Activated CD8-positive, alpha-beta memory T cell treated with anti-CD3 and anti-CD28 coated beads, Interleukin-2, amount 50 U/mL, for 1 hour (primary cell): ENCODE measurements around the gene SRSF8.
"Not testable (repeated sequence)": the region's sequence is repeated elsewhere in the genome, so short reads cannot be mapped to it uniquely, and the experiment has no call there.

Source experiments
- DNase-seq: peaks from one replicate; pipeline ENCODE4 v3.0.0-alpha.2; 2020; ENCODE audit errors: extremely low read depth

The SRSF8 gene

DNA sequence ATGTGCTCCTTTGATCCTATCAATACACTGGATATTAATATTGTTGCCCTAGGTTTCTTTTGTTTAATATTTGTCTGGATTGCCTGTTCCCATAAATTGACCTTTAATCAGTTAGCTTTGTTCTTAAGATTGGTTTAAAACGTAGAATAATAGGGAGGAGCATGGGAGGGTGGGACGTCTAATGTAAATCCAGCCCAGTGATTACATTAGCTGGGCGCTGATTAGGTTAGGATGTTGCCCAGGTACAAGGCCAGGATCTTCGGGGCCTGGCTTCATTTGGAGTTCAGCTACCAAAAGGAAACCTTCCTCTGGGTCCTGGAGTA, at the start of gene SRSF8:
Gene SRSF8, plus strand, starts transcription at position 204 of the 323 bp plus-strand sequence. CDS start 308 bp downstream, outside the sequence.
- no peak for DNase-seq

- DNase-seq, result not testable (repeated sequence)
These were observed 45.3 kb upstream of the SRSF8 start for GRCh38 chr11:95021468-95021867.

- DNase-seq, result no peak
These were observed 41.8 kb upstream of the SRSF8 start, which contains the start of gene KDM4E for GRCh38 chr11:95024958-95025357. KDM4E (plus strand) TSS chr11:95025258; CDS start chr11:95025558, 300 bp downstream.

GRCh38 chr11:95025594-95025993, 41.1 kb upstream of the SRSF8 start:
- DNase-seq, result not testable (repeated sequence)

DNA sequence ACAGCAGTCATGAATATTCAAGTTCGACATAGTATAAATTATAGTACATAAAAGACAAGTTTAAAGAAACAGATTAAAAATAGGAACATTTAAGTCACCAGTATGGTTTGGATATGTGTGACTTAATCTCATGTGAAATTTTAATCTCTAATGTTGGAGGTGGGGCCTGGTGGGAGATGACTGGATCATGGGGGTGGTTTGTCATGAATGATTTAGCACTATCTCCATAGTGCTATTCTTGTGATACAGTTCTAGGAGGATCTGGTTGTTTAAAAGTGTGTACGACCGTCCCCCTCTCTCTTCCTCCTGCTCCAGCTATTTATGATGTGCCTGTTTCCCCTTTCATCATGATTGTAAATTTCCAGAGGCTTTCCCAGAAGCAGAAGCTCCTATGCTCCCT, 38.4 kb upstream of the SRSF8 start:
- no peak for DNase-seq

- no peak for DNase-seq
These were observed 33.7 kb upstream of the SRSF8 start for GRCh38 chr11:95033051-95033450.

DNA sequence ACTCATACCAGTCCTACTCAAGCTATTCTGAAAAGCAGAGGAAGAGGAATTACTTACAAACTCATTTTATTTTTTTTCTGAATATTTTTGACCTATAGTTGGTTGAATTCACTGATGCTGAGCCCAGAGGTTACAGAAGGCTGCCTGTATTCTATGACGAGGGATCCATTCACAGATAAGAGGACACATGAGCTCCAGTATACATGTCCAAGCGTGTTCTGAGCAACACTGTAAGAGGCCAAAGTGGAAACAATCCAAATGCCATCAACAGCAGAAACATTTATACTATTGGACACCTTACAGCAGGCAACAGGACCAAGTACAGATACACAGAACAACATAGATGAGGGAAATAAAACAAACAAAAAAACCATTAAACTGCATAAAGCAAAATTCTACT, 31.4 kb upstream of the SRSF8 start:
- DNase-seq, result no peak

DNA sequence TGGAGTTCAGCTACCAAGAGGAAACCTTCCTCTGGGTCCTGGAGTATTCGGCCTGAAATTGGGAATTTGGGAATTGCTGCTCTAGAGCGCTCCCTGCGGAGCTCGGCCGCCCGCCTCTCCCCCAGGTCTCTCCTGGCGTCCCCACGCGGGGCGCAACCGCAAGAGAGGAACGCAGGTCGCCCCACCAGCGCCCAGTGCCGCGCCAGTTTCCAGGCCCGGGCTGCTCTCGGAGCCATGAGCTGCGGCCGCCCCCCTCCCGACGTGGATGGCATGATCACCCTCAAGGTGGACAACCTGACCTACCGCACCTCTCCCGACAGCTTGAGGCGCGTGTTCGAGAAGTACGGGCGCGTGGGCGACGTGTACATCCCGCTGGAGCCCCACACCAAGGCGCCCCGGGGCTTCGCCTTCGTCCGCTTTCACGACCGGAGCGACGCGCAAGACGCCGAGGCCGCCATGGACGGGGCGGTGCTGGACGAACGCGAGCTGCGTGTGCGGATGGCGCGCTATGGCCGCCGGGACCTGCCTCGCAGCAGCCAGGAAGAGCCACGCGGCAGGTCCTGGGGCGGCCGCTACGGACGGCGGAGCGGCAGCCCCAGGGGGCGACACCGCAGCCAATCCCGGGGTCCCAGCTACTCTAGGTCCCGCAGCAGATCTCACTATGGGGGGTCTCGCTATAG, 29.2 kb upstream of the SRSF8 start:
- not testable (repeated sequence) for DNase-seq

GRCh38 chr11:95042239-95042638, 24.5 kb upstream of the SRSF8 start:
- DNase-seq, result no peak

GRCh38 chr11:95042906-95043305, 23.8 kb upstream of the SRSF8 start:
- no peak for DNase-seq

GRCh38 chr11:95044010-95044409, 22.7 kb upstream of the SRSF8 start:
- no peak for DNase-seq

- DNase-seq, result no peak
These were observed 20.9 kb upstream of the SRSF8 start for GRCh38 chr11:95045812-95046211.

DNA sequence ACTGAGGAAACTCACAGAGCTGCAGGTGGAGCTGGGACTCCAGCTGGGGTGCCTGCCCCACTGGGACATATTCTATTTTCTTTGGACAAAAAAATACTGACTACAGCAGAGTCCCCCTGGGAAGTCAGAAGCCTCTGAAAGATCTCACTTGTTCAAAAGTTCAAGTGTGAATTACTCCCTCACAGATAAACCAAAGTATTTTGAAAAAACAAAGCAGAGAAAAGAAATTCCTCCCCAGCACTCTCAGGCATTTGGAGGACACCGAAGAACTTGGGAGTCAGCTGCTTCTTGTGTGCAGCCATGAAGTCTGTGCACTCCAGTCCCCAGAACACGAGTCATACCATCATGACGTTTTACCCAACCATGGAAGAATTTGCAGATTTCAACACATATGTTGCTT, 17.6 kb upstream of the SRSF8 start, which contains the start of gene KDM4F:
Gene KDM4F, plus strand, starts transcription at position 301 of the 400 bp plus-strand sequence.
- not testable (repeated sequence) for DNase-seq

GRCh38 chr11:95050595-95051202, 16.0 kb upstream of the SRSF8 start:
- no peak for DNase-seq

DNA sequence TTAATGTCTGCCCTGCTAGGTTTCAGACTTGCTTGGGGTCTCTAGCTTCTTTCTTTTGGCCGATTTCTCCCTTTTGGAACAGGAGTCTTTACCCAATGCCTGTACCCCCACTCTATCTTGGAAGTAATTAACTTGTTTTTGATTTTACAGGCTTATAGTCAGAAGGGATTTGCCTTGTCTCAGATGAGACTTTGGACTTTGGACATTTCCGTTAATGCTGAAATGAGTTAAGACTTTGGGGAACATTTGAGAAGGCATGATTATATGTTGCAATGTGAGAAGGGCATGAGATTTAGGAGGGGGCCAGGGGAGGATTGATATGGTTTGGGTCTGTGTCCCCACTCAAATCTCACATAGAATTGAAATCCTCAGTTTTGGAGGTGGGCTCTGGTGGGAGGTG, 12.4 kb upstream of the SRSF8 start:
- DNase-seq, result no peak

- no peak for DNase-seq
These were observed 11.3 kb upstream of the SRSF8 start for GRCh38 chr11:95055283-95055897.

DNA sequence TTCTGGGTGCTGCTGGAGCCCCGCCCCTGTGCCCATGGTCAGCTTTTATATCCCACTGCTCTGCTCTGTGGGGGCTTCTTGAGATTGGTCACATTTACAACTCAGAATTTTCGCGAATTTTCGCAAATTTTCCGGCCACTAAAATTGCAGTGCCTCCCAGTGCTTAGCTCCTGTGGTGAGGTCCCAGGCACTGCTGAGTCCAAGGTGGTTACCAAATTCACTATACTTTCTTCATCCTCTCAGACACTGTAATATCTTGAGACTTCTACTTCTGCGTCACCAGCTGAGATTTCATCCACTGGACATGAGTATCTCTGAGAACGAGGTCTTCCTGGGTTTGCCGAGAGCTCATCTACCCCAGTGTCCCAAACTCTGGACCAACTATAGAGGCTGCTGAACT, 8.8 kb upstream of the SRSF8 start:
- no peak for DNase-seq

GRCh38 chr11:95058621-95059020, 8.1 kb upstream of the SRSF8 start:
- DNase-seq, result no peak

DNA sequence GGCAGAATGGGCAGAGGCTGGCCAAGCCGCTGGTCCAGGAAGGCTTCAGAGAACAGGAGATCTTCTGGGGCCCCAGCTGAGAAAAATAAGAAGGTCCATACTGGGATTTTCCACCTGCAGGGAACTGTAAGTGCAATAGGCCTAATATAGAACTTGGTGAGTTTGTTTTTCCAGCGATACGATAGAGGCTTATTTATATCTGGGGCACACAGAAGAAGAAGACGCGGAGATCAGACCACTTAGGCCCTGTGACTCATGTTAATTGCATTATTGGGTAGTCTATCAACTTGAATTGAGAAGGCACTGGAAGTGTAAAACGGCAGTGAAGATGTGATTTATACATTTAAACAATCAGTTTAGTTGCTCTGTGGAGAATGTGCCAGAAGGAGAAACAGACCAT, 7.7 kb upstream of the SRSF8 start:
- no peak for DNase-seq

- no peak for DNase-seq
These were observed 1.4 kb upstream of the SRSF8 start for GRCh38 chr11:95065336-95065735.

- no peak for DNase-seq
These were observed 521 bp downstream of the SRSF8 start for GRCh38 chr11:95067039-95067840.

DNA sequence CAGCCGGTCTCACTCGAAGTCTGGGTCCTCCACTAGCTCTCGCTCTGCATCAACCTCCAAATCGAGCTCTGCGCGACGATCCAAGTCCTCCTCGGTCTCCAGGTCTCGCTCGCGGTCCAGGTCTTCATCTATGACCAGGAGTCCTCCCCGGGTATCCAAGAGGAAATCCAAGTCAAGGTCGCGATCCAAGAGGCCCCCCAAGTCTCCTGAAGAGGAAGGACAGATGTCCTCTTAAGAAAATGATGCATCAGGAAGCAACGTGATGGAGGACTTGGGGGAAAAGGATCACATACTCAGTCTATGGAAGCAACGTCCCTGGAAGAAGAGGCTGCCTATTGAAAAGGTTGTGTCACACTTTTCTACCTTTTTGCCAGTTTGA, 1.1 kb downstream of the SRSF8 start:
- DNase-seq, result no peak
